G401 (cell line): ENCODE results near the gene CSTPP1. TPM values are rescaled to one million over a fixed set of nuclear protein-coding genes. Genes with fewer than 3 reads are reported as not detected.

Experiments
- DNase-seq: peaks from one replicate; pipeline ENCODE4 v3.0.0-alpha.2; 2015; ENCODE audit warnings: low spot score
- in situ Hi-C: cut with HindIII; loops from 2 replicates; pipeline ENCODE4 v1.10.0; 2016; ENCODE audit warnings: low sequenced_read_pairs, mixed read lengths
- total RNA-seq: library from RNA; depleted of rRNA; stranded (reverse); fragments of >200 nt; shearing (Covaris generic); gene quantifications from 2 replicates; pipeline ENCODE4 v1.2.3, GENCODE V29; 2014

The CSTPP1 gene
- total RNA-seq, 1 experiment from 2014 or later: 19.3 TPM

- peak; percentile 90 for DNase-seq
- in situ Hi-C loops: no loop called here
Measured at GRCh38 chr11:47139878-47140277, 203.3 kb downstream of the CSTPP1 start.

GRCh38 chr11:47143322-47143721 lies 206.8 kb downstream of the CSTPP1 start:
- no peak for DNase-seq
- in situ Hi-C loops: no loop called here

- in situ Hi-C loops: no loop called here
- DNase-seq: no peak
Measured at GRCh38 chr11:47144541-47144940, 208.0 kb downstream of the CSTPP1 start.

- in situ Hi-C loops: no loop called here
- DNase-seq: no peak
Measured at GRCh38 chr11:47147250-47147649, 210.7 kb downstream of the CSTPP1 start.

DNA sequence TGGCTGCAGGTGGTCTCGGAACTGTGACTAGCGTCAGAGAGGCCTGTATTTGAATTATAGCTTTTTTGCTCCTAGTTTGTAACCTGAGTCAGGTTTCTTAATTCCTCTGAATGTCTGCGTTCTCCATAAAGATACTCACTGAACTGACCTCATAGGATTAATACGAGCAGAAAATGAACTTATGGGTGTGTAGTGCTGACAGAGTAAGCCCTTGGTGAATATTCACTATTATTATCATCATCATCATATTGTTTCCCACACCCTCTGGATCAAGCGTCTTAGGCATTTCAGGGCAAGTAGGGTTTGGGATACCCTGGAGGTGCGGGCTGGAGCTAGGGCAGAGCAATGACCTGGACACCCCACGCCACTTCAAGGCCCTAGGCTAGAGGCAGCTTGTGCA lies 211.1 kb downstream of the CSTPP1 start:
- in situ Hi-C loops: no loop called here
- no peak for DNase-seq

DNA sequence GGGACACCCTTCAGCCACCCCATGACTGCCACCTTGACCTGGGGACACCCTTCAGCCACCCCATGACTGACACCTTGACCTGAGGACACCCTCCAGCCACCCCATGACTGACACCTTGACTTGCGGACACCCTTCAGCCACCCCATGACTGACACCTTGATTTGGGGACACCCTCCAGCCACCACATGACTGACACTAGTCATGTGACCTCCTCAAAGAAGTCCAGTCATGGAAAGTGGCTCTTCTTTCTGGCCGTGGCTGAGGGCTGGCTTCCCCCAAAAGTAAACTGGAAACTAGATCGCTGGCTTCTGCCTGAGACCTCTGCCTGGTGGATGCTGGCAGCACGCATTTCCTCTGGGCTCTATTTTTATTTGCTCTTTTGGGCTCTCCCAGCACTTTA lies 211.7 kb downstream of the CSTPP1 start:
- DNase-seq: no peak
- in situ Hi-C loops: no loop called here

DNA sequence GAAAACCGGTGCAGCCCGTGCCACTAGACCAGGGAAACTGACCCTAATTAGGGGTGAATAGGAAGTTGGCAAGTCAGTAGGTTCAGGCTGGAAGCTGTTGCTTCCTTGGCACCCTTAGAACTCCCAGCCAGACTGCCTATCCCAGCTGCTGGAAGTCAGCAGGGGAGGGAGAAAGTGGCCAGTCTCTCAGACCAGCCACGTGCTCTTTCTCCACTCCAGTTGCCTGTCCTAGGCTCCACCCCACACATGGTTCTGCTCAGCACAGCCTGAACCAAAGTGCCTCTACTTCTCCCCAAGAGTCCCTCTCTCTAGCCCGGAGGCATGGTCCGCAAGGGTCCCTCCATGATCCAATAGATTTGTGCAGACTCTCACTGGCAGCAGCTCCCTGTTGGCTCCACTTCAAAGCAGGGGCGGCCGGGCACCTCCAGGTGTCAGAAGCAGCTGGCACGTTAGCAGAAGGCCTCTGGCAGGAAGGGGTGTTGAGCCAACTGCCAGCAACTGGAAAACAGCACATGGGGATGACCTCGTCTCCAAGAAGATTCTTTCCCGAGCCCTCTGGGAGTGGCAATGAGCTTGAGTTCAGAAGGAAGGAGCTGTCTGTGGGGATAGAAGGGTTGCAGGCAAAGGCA lies 212.5 kb downstream of the CSTPP1 start:
- in situ Hi-C loops: no loop called here
- DNase-seq: no peak

DNA sequence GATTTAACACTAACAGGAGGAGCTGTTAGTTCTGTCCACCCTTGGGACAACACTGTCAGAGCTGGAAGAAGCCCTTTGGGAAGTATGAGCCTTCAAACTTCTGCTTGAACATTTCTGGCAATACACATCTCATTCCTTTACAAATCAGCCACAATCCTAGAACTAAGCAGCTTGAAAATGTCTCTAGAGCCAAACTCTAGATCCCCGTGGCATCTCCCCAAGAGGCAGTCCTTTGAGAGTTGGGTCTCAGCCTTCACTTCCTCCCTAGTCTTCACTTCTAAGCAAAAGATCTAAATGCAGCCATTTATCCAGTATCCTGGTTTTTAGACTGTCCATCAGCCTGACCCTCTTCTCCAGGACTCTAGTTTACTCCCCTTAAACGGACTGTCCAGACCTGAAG lies 213.2 kb downstream of the CSTPP1 start:
- in situ Hi-C loops: no loop called here
- DNase-seq: no peak

DNA sequence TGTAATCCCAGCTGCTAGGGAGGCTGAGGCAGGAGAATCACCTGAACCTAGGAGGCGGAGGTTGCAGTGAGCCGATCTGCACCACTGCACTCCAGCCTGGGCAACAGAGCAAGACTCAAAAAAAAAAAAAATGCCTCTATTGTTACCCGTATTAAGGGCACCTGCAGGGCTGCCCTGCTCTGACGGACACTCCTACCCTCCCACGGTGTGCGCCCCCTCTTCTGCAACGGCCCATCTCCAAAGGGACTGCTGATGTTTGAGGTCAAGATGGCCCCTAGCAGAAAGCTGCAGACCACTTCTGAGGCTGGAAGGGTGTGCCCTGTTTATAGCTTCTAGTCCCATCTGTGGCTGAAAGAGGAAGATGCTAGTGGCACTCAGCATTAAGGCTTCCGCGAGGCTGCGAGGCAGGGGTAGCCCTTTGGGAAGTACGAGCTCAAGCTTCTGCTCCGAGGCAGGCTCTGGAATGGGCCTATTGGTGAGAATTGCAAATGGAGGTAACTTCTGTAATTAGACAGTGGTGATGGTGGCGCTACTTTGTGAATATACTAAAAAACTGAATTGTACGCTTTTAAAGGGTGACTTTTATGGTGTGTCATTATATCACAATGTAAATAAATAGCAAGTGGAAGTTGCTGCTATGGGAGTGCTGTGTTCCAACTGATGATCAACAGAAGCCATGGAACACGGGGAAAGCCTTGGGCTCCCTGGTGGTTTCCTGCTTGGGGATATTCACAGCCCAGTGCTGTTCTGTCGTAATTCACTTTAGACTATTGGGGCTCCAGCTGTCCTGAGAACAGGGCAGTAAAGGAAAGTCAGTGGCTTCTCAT lies 215.8 kb downstream of the CSTPP1 start:
- DNase-seq: no peak
- in situ Hi-C loops: no loop called here

GRCh38 chr11:47152953-47153950 lies 216.7 kb downstream of the CSTPP1 start:
- DNase-seq: peak; percentile 92
- in situ Hi-C loops: no loop called here

DNA sequence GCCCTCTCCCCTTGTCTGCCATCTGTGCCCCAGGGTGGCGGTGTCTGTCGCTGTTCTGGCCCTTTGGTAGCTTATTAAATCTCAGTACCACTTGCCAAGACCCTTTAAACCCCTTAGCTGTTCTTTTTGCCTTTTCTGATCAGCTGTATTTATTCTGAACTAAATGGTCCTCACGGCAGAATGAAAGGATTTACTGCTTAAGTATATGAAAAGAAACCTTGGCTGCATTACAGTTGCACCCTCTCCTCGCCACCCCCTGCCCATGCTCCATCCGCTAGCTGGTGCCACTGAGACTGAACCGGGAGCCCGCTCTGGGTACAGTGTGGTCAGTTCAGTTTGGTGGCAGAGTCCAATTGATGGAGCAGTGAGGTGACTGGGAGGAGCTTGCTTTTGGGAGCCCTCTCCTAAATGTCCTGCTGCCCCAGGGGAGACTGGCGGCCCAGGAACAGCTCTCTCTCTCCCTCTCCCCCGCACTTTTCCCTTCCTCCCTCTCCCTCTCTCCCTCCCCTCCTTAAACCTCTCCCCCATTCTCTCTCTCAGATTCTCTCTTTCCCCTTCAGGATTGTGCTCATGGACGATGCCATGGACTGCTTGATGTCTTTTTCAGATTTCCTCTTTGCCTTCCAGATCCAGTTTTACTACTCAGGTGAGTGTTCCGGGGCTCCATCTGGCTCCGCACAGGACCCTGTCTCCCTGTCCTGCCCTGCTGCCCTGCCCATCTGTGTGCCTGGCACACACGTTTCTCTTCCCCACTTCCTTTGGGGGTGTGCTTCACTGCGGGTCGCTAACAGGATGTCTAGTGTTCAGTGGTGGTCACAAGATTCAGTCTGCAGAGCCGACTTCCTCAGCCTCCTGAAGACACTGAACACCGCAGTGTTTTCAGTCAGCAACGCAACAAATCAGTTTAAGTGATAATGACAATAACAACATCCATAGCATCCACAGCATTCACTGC lies 218.3 kb downstream of the CSTPP1 start:
- in situ Hi-C loops: no loop called here
- peak; percentile 87 for DNase-seq

GRCh38 chr11:47155879-47156278 lies 219.3 kb downstream of the CSTPP1 start:
- peak; percentile 66 for DNase-seq
- in situ Hi-C loops: no loop called here

GRCh38 chr11:47156333-47156732 lies 219.8 kb downstream of the CSTPP1 start:
- in situ Hi-C loops: no loop called here
- peak; percentile 78 for DNase-seq

GRCh38 chr11:47156951-47157350 lies 220.4 kb downstream of the CSTPP1 start:
- in situ Hi-C loops: no loop called here
- DNase-seq: no peak

DNA sequence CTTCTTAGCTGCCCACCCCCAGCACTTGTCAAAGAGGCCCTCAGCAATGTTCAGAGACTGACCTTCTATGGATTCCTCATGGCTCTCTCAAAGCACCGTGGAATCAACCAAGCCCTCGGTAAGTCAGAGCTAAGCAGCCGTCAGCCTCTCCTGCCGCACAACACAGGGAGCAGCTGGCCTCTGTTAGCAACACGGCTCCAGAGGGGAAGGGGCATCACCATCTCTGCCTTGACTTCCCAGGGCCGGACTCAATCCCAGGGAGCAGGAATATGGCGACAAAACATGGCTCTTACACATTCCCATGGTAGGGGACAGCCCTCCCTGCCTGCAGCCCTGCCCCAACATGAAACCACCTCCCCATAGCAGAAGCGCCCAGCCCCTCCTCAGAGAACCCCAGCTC lies 221.2 kb downstream of the CSTPP1 start:
- DNase-seq: no peak
- in situ Hi-C loops: no loop called here

- no peak for DNase-seq
- in situ Hi-C loops: no loop called here
Measured at GRCh38 chr11:47158242-47158641, 221.7 kb downstream of the CSTPP1 start.

DNA sequence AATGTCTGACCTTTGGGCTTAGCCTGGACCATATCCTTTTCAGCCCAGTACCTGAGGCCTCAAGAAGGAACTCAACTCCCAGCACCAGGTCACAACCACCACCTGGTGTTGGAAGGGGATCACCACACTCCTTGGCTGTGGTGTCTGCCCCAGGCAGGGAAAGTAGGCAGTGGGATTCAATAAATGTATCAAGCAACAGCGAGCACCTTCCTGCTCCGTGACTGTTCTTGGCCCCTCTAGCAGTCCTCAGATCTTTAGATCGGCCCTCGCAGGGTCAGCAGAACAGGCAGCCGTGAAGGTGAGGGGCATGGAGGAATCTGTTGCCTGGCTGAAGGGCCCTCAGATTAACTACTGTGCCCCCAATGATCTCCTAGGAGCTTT lies 224.2 kb downstream of the CSTPP1 start:
- DNase-seq: no peak
- in situ Hi-C loops: no loop called here

DNA sequence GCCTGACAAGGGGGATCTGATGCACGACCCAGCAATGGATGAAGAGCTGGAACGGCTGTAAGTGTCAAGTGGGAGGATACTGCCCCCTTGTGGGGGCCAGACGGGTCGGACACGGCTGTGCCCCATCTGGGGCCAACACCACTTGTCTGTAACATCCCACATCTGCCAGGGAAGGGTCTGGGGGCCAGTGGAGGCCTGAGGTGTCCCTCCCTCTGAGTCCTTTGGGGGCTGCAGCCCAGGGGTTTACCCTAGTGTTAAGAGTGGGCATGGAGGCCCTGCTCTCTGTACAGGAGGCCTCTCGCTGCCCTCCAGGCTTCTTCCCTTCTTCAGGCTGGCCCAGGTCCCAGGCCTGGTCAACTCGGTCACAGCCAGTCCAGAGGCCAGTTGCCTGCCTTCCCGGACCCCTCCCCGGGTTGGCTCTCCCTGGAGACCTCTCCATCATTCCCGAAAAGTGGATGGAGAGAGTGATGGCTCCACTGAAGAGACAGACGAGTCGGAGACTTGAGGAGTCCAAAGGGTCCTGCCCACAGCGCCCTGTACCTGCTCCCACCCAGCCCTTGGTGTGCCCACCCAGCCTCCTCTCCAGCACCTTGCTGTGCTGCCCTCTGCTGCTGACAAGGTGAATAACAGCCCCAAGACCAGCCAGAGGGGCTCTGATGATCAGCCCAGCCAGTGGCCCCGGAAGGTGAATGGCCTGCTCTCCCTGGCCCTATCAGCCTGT lies 224.7 kb downstream of the CSTPP1 start:
- peak; percentile 75 for DNase-seq
- in situ Hi-C loops: no loop called here
